A549 (cell line): Measurements from ENCODE around the gene PPP1R7.

Experiments used
- BHLHE40 ChIP-seq: IDR thresholded peaks from 2 replicates; pipeline ENCODE4 v1.6.1; 2012; ENCODE audit warnings: low read depth, low read length, inconsistent platforms
- CEBPB ChIP-seq, 2 experiments: fragments of >200 bp in 1 of 2; sonication (Bioruptor Twin) in 1 of 2; formaldehyde crosslinking in 1 of 2; IDR thresholded peaks; 2 replicates each; pipeline ENCODE4 v1.6.1; 2012 to 2016
- CHD2 ChIP-seq: fragments of 150-350 bp; IDR thresholded peaks from 2 replicates; pipeline ENCODE4 v1.6.1; 2014; ENCODE audit warnings: low read length; ENCODE audit not compliant: partially characterized antibody
- EP300 ChIP-seq, 2 experiments: fragments of >200 bp; sonication (Bioruptor Twin); formaldehyde crosslinking; IDR thresholded peaks; 2 replicates in 1 of 2; 3 replicates in 1 of 2; pipeline ENCODE4 v1.6.1; 2016 to 2017
- HOXB13 ChIP-seq: fragments of 250-450 bp; sonication (Bioruptor Pico); IDR thresholded peaks from 2 replicates; pipeline ENCODE4 v1.5.0; 2020; ENCODE audit warnings: low read depth, mild to moderate bottlenecking, moderate library complexity
- POLR2A ChIP-seq: IDR thresholded peaks from 2 replicates; pipeline ENCODE4 v1.6.1; 2012; ENCODE audit warnings: mild to moderate bottlenecking, low read length
- RAD21 ChIP-seq, 2 experiments: fragments of >200 bp in 1 of 2; sonication (Bioruptor Twin) in 1 of 2; formaldehyde crosslinking in 1 of 2; IDR thresholded peaks in 1 of 2; conservative IDR thresholded peaks in 1 of 2; 2 replicates in 1 of 2; 3 replicates in 1 of 2; pipeline ENCODE4 v1.6.1; 2012 to 2018; ENCODE audit warnings: inconsistent platforms in 1 of 2
- RCOR1 ChIP-seq: fragments of 150-350 bp; IDR thresholded peaks from 2 replicates; pipeline ENCODE4 v1.6.1; 2014; ENCODE audit warnings: antibody characterized with exemption, low read length, low read depth
- RFX5 ChIP-seq: fragments of 450-650 bp; IDR thresholded peaks from 2 replicates; pipeline ENCODE4 v1.7.1; 2014; ENCODE audit warnings: antibody characterized with exemption, mild to moderate bottlenecking, moderate library complexity
- SMC3 ChIP-seq: fragments of >200 bp; sonication (Bioruptor Twin); formaldehyde crosslinking; IDR thresholded peaks from 3 replicates; pipeline ENCODE4 v1.6.1; 2018; ENCODE audit warnings: inconsistent platforms
- TF ChIP-seq, protein P1 (sequence below): fragments of >200 bp; sonication (Bioruptor Twin); formaldehyde crosslinking; IDR thresholded peaks from 3 replicates; pipeline ENCODE4 v1.5.1; 2016
- TF ChIP-seq, protein P2 (sequence below): IDR thresholded peaks from 2 replicates; pipeline ENCODE4 v1.6.1; 2012
- TF ChIP-seq, protein P3 (sequence below): fragments of 200-600 bp; sonication (generic); IDR thresholded peaks from 2 replicates; pipeline ENCODE4 v1.6.1; 2016; ENCODE audit warnings: antibody characterized with exemption, mild to moderate bottlenecking, moderate library complexity

DNA sequence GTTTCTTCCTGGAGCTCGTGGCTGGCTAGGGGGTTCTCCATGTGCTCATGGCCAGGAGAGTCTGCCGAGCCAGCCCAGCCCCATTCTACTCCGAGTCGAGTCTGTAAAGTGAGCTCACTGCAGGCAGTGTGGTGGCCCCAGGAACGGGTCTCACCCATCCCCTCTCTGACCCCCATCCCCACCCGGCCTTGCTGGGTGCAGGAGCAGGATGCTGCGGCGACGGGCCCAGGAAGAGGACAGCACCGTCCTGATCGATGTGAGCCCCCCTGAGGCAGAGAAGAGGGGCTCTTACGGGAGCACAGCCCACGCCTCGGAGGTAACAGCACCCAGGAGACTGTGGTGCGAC is 39.6 kb downstream of the PPP1R7 start:
- no peak for TF ChIP-seq RCOR1
- TF ChIP-seq, protein P1, sequence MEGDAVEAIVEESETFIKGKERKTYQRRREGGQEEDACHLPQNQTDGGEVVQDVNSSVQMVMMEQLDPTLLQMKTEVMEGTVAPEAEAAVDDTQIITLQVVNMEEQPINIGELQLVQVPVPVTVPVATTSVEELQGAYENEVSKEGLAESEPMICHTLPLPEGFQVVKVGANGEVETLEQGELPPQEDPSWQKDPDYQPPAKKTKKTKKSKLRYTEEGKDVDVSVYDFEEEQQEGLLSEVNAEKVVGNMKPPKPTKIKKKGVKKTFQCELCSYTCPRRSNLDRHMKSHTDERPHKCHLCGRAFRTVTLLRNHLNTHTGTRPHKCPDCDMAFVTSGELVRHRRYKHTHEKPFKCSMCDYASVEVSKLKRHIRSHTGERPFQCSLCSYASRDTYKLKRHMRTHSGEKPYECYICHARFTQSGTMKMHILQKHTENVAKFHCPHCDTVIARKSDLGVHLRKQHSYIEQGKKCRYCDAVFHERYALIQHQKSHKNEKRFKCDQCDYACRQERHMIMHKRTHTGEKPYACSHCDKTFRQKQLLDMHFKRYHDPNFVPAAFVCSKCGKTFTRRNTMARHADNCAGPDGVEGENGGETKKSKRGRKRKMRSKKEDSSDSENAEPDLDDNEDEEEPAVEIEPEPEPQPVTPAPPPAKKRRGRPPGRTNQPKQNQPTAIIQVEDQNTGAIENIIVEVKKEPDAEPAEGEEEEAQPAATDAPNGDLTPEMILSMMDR = no peak
- TF ChIP-seq EP300 (IDR thresholded peaks at IDR 0.05) = no peak
- TF ChIP-seq, protein P2, sequence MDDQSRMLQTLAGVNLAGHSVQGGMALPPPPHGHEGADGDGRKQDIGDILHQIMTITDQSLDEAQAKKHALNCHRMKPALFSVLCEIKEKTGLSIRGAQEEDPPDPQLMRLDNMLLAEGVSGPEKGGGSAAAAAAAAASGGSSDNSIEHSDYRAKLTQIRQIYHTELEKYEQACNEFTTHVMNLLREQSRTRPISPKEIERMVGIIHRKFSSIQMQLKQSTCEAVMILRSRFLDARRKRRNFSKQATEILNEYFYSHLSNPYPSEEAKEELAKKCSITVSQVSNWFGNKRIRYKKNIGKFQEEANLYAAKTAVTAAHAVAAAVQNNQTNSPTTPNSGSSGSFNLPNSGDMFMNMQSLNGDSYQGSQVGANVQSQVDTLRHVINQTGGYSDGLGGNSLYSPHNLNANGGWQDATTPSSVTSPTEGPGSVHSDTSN = no peak
- no peak for TF ChIP-seq CHD2
- TF ChIP-seq SMC3 = no peak
- no peak for TF ChIP-seq BHLHE40
- TF ChIP-seq, protein P3, sequence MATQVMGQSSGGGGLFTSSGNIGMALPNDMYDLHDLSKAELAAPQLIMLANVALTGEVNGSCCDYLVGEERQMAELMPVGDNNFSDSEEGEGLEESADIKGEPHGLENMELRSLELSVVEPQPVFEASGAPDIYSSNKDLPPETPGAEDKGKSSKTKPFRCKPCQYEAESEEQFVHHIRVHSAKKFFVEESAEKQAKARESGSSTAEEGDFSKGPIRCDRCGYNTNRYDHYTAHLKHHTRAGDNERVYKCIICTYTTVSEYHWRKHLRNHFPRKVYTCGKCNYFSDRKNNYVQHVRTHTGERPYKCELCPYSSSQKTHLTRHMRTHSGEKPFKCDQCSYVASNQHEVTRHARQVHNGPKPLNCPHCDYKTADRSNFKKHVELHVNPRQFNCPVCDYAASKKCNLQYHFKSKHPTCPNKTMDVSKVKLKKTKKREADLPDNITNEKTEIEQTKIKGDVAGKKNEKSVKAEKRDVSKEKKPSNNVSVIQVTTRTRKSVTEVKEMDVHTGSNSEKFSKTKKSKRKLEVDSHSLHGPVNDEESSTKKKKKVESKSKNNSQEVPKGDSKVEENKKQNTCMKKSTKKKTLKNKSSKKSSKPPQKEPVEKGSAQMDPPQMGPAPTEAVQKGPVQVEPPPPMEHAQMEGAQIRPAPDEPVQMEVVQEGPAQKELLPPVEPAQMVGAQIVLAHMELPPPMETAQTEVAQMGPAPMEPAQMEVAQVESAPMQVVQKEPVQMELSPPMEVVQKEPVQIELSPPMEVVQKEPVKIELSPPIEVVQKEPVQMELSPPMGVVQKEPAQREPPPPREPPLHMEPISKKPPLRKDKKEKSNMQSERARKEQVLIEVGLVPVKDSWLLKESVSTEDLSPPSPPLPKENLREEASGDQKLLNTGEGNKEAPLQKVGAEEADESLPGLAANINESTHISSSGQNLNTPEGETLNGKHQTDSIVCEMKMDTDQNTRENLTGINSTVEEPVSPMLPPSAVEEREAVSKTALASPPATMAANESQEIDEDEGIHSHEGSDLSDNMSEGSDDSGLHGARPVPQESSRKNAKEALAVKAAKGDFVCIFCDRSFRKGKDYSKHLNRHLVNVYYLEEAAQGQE = no peak
- TF ChIP-seq POLR2A = no peak
- no peak for TF ChIP-seq RFX5
- no peak for TF ChIP-seq HOXB13 (CRISPR knock-in tag)
- TF ChIP-seq RAD21 (conservative IDR thresholded peaks at IDR 0.05 in 1 of 2, IDR thresholded peaks at IDR 0.05 in 1 of 2) = no peak
- no peak for TF ChIP-seq CEBPB (IDR thresholded peaks at IDR 0.05)
